Thoracic aorta (tissue), 2 donors: ENCODE data around the gene CAPN8. TPM values are rescaled to one million over a fixed set of nuclear protein-coding genes. Genes with fewer than 3 reads are reported as not detected.

ENCODE experiments used
- ATAC-seq: fragments of 150-250 bp; one replicate; pipeline ENCODE4 v1.8.0; 2017; ENCODE audit warnings: low read depth; ENCODE audit not compliant: insufficient number of reproducible peaks, low FRiP score
- DNase-seq: peaks from one replicate; pipeline ENCODE4 v3.0.0-alpha.2; 2020; ENCODE audit warnings: low spot score
- H3K27ac ChIP-seq, 2 donors: fragments of 200-600 bp; sonication (generic); 1 replicate in 1 of 2; 2 replicates in 1 of 2; pipeline ENCODE4 v1.5.1; 2016; ENCODE audit warnings: mild to moderate bottlenecking in 2 of 2, moderate library complexity in 2 of 2
- H3K27me3 ChIP-seq: fragments of 200-600 bp; sonication (generic); replicated peaks from 2 replicates; pipeline ENCODE4 v1.6.0; 2016; ENCODE audit warnings: mild to moderate bottlenecking; ENCODE audit not compliant: insufficient read depth
- H3K36me3 ChIP-seq: fragments of 200-600 bp; sonication (generic); one replicate; pipeline ENCODE4 v1.5.1; 2016
- H3K4me1 ChIP-seq, 2 donors: fragments of 200-600 bp; sonication (generic); 1 replicate in 1 of 2; 2 replicates in 1 of 2; pipeline versions ENCODE4 v1.5.1 to v1.6.0; 2016; ENCODE audit warnings: low read depth in 2 of 2, mild to moderate bottlenecking in 1 of 2; ENCODE audit not compliant: control insufficient read depth in 1 of 2
- H3K4me3 ChIP-seq: fragments of 200-600 bp; sonication (generic); 2 replicates; pipeline ENCODE4 v1.5.1; 2016; ENCODE audit warnings: mild to moderate bottlenecking
- H3K9me3 ChIP-seq: fragments of 200-600 bp; sonication (generic); 2 replicates; pipeline ENCODE4 v1.5.1; 2016
- total RNA-seq, 2 donors: library from RNA; depleted of rRNA; stranded (reverse); fragments of >200 nt; gene quantifications; one replicate each; pipeline versions ENCODE4 v1.1.0 to v1.2.3, GENCODE V29; 2016
- TF ChIP-seq, protein P1 (sequence below): fragments of 200-600 bp; sonication (generic); IDR thresholded peaks from one replicate; pipeline ENCODE4 v1.5.1; 2019; ENCODE audit warnings: antibody characterized with exemption

CAPN8 gene
- total RNA-seq, result 10 to 100 TPM in 1 of 2 donors, not detected in 1; 17.5 TPM

DNA sequence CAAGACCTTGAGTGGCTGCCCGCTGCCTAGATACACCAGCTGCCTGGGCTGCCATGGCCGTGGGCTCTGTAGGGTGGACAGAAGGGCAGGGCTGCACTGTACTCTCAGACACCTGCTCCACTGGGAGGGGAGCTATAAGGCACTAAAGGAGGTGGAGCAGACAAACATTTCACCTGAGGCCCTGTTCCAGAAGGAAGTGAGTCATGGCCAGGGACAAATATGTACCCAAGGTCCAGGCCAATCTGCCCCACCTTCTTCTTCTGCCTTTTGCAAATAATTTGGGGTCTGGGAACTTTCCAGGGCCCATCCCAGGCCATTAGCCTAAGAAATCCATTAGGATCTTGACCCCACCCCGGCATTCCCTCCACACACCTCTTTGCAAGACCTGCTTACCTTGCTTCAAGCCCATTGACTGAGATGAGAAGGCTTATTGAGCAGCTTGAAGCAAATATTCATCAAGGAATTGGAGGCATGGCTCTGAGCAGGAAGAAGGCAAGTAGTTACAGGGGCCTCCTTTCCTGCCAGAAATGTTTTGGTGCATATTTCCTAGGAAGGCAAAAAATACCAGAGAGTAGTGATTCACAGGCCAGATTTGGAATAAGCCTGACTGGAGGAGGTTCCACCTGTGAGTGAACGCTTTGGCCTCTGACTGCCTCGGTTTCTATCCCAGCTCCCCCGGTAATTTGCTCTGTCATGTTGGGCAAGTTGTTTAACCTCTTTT is at the start of gene CAPN8:
CAPN8 (minus strand) TSS at position 110 of the 721 bp plus-strand sequence; CDS start at position 55, 55 bp downstream.
- Histone ChIP-seq H3K9me3 (no peaks in the 10 kb centered on the region), H3K36me3 (no peaks in the 10 kb centered on the region), H3K27me3 (no peaks in the 10 kb centered on the region), H3K4me3 (no peak within 1 kb of the TSS), H3K27ac (no peak within 1 kb of the TSS), H3K4me1 (peaks cover 0 to 5% of the 10 kb centered on the region in 2 donors)
- TF ChIP-seq, protein P1, sequence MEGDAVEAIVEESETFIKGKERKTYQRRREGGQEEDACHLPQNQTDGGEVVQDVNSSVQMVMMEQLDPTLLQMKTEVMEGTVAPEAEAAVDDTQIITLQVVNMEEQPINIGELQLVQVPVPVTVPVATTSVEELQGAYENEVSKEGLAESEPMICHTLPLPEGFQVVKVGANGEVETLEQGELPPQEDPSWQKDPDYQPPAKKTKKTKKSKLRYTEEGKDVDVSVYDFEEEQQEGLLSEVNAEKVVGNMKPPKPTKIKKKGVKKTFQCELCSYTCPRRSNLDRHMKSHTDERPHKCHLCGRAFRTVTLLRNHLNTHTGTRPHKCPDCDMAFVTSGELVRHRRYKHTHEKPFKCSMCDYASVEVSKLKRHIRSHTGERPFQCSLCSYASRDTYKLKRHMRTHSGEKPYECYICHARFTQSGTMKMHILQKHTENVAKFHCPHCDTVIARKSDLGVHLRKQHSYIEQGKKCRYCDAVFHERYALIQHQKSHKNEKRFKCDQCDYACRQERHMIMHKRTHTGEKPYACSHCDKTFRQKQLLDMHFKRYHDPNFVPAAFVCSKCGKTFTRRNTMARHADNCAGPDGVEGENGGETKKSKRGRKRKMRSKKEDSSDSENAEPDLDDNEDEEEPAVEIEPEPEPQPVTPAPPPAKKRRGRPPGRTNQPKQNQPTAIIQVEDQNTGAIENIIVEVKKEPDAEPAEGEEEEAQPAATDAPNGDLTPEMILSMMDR, result no peak
- DNase-seq, result no peak
- no peak for ATAC-seq

DNA sequence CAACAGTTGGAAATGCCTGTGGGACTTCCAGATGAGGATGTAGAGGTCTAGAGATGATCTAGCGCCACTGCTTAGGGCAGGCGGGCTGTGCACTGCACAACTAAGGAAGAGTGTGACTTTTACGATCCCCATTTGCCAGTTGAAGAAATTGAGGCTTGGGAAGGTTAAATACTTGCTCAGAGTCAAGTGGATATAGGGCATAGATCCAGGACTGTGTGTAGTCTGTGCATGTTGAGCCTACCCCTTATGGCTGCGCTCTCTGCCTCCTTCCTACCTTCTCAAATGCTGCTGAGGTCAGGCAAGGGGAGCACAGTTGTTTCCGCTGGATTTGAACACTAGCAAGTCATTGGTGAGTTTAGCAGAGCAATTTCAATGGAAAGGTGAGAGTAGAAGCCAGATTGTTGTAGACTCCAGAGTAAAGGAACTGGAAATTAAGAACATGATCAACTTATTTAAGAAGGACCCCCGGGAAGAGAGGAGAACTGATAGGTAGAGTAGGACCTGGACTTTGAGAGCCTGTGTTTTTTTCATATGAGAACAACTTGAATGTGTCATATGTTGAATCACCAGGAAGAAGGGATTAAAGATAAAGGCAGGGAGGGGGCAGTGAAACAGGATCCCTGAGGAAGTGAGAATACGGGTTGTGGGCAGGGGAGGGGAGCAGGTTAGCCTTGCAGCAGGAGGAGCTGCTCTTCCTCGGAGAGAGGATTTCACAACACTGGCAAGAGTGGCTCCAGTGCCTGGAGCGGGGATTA is 49.5 kb upstream of the CAPN8 start:
- TF ChIP-seq, protein P1, result no peak
- no peaks in the 10 kb centered on the region for H3K27me3 ChIP-seq
- peak overlapping the region; percentile 14 to 39 for H3K27ac ChIP-seq
- ATAC-seq (no peak), DNase-seq (no peak)
- no peaks in the 10 kb centered on the region for H3K9me3 ChIP-seq
- H3K36me3 ChIP-seq, result peaks cover 21% of the 10 kb centered on the region
- peak overlapping the region; percentile 44 for H3K4me3 ChIP-seq
- peaks cover 34 to 46% of the 10 kb centered on the region in 2 donors for H3K4me1 ChIP-seq

DNA sequence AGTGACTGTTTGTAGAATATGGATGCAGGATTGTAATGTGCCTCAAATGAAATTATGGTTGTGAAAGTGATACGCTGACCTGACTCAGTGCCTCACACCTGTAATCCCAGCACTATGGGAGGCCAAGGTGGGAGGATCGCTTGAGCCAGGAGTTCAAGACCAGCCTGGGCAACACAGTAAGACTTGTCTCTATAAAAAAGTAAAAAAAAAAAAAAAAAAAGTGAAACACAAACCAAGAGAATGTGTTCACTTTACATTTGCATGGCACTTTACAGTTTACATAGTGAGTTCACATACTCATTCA is 48.9 kb upstream of the CAPN8 start:
- Histone ChIP-seq H3K9me3 (no peaks in the 10 kb centered on the region), H3K27me3 (no peaks in the 10 kb centered on the region), H3K27ac (no peak overlapping the region), H3K4me1 (peaks cover 34 to 45% of the 10 kb centered on the region in 2 donors), H3K36me3 (peaks cover 15% of the 10 kb centered on the region), H3K4me3 (peak overlapping the region; percentile 97)
- no peak for ATAC-seq
- no peak for DNase-seq
- TF ChIP-seq, protein P1, result no peak

DNA sequence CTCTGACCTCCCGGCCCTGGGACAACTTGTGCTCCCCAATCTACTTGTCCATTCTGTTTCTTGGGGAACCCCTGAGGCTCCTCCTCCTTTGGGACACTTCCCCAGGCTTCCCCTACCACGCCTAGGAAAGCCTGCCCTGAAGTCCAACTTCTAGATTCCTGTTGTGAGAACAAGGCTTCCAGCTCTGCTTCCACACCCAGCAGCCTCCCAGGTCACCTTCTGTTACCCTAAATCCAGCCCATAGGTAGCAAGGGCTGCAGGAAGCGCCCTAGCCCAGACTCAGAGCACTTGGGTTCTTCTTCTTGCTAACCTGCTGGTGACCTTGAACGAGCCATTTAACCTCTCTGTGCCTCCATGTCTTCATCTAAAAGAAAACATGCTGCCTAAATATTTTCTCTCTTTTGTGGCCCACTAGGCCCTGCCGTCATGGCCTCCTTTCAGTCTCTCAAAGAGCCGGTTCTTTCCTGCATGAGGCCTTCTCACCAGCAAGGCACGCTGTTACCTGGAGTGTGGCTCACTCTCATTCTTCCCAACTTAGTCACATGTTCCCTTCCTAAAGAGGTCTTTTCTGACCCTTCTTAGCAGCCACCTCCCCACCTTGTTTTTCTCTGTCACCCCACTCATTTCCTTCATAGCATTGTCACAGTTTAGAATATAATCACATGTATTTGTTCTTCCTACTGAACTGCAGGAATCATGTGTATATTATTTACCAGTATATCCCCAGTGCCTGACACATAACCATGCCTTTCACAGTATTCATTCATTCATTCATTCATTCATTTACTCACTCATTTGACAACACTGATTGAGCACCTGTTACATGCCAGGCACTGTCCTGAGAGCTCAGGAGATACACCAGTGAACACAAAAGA is 48.3 kb upstream of the CAPN8 start:
- peaks cover 9% of the 10 kb centered on the region for H3K36me3 ChIP-seq
- H3K9me3 ChIP-seq, result no peaks in the 10 kb centered on the region
- peak overlapping the region; percentile 84 to 94 for H3K27ac ChIP-seq
- no peak for DNase-seq
- peaks cover 36 to 51% of the 10 kb centered on the region in 2 donors for H3K4me1 ChIP-seq
- peak overlapping the region; percentile 97 for H3K4me3 ChIP-seq
- TF ChIP-seq, protein P1, result no peak
- no peak for ATAC-seq
- H3K27me3 ChIP-seq, result no peaks in the 10 kb centered on the region
